Psoas muscle (tissue), 8 donors: Measurements from ENCODE around the gene CHEK2. TPM values are rescaled to one million over a fixed set of nuclear protein-coding genes. Genes with fewer than 3 reads are reported as not detected.

Source experiments
- ATAC-seq, 4 donors: fragments of 200-7000 bp; cut with Tn5 transposase; one replicate each; pipeline ENCODE4 v1.9.1; 2020; ENCODE audit warnings: moderate library complexity in 3 of 4, mild to moderate bottlenecking in 2 of 4
- DNase-seq, 2 donors: peaks; one replicate each; pipeline ENCODE4 v3.0.0-alpha.2; 2020
- H3K27ac ChIP-seq: fragments of 200-600 bp; one replicate; pipeline ENCODE4 v1.8.0; 2022
- H3K27me3 ChIP-seq, 3 donors: fragments of 200-600 bp in 1 of 3; one replicate each; pipeline versions ENCODE4 v1.6.1 to v1.8.0; 2013 to 2022; ENCODE audit warnings: low read length in 2 of 3, mild to moderate bottlenecking in 2 of 3, moderate library complexity in 1 of 3; ENCODE audit not compliant: insufficient read depth in 3 of 3
- H3K36me3 ChIP-seq, 2 donors: fragments of 200-600 bp in 1 of 2; one replicate each; pipeline versions ENCODE4 v1.6.1 to v1.8.0; 2013 to 2022; ENCODE audit warnings: low read depth in 1 of 2, mild to moderate bottlenecking in 1 of 2, moderate library complexity in 1 of 2; ENCODE audit not compliant: insufficient read depth in 1 of 2
- H3K4me1 ChIP-seq: fragments of 200-600 bp; one replicate; pipeline ENCODE4 v1.8.0; 2022
- H3K4me3 ChIP-seq: fragments of 200-600 bp; one replicate; pipeline ENCODE4 v1.8.0; 2022; ENCODE audit warnings: mild to moderate bottlenecking
- H3K9me3 ChIP-seq: fragments of 200-600 bp; one replicate; pipeline ENCODE4 v1.8.0; 2022
- CTCF ChIP-seq: fragments of 200-600 bp; IDR thresholded peaks from one replicate; pipeline ENCODE4 v1.8.0; 2022; ENCODE audit warnings: antibody characterized with exemption
- WGBS, 3 donors: extraction: QIAGEN DNeasy Blood & Tissue Kit; methylation state at CpG; one replicate each; pipeline versions ENCODE4 v1.1.6 to v1.1.7; 2013; 5-methylcytosine and 5-hydroxymethylcytosine counted together
- intact Hi-C, 2 donors: fragments of 100-400 bp; cut with DNase I; formaldehyde crosslinking; loops; one replicate each; pipeline versions ENCODE4 v1.11.0 to v1.14.2; 2022
- long read RNA-seq, 2 donors: library from polyadenylated mRNA; unstranded; transcript quantifications; one replicate each; pipeline ENCODE4 v2.0.0, GENCODE V29; 2021
- polyA plus RNA-seq, 3 donors: library from polyadenylated mRNA; stranded (reverse); fragments of 200-250 nt; gene quantifications; one replicate each; pipeline ENCODE4 v1.2.3, GENCODE V29; 2013
- total RNA-seq, 4 donors: library from RNA; stranded (reverse); fragmentation: NEBNext Ultra II Directional in 2 of 4; extraction: Animal tissue kit (Norgen Biotek cat#: 25700) in 2 of 4; gene quantifications; one replicate each; pipeline versions ENCODE4 v1.2.1 to v1.2.4, GENCODE V29; 2021 to 2023
- donor health status: healthy with polysubstance abuse.
- donor health status: DM: no; HTN: no; CAD: no; lungs with moderate emphysema.
- donor health status: Bipolar disorder and iron deficiency.
- donor health status: healthy.
- donor health status: DM: yes; HTN: yes; CAD: no.
- donor health status: DM: no; HTN: no; CAD: no.
- donor health status: DM: no; HTN: no; CAD: no.
- donor health status: DM: yes; HTN: yes; CAD: no.

The CHEK2 gene
- total RNA-seq: 1 to 10 TPM; 1.2 to 6.9 (median 2.3) TPM
- 10 to 100 TPM in 1 of 3 donors, 1 to 10 TPM in 2; 1.5 to 14.8 (median 5.1) TPM for polyA plus RNA-seq
- long read RNA-seq, donor 1, partial matches to known transcripts: 2 of 6 reads
- long read RNA-seq, donor 1, other reads (novel, unspliced or antisense): 3 of 6 reads
- long read RNA-seq, donor 2, partial matches to known transcripts: 0 of 5 reads
- long read RNA-seq, donor 2, other reads (novel, unspliced or antisense): 3 of 5 reads

GRCh38 chr22:28741785-28742561 lies at the start of gene CHEK2, which contains the start of gene HSCB:
Gene CHEK2 (minus strand): TSS chr22:28741820. CDS start chr22:28734721, 7,099 bp downstream.
Gene HSCB (plus strand): TSS chr22:28742039. CDS start chr22:28742096, 57 bp downstream.
- ATAC-seq: peak; percentile 99
- 0% methylated on average over 52 to 54 of the region's 54 CpGs for WGBS, 3 donors
- intact Hi-C loops: loop anchor here (1.0 to 2.0 kb wide), 2 partner anchors 29 to 58 kb away; partner anchors contain the start of gene XBP1 (in 1 of the 2)

GRCh38 chr22:28791124-28791523 lies 49.5 kb upstream of the CHEK2 start:
- WGBS, 3 donors: 93 to 99% (median 94%) methylated on average over 5 of the region's 5 CpGs
- no peaks in the 10 kb centered on the region for H3K9me3 ChIP-seq
- peaks cover 10% of the 10 kb centered on the region for H3K4me1 ChIP-seq
- intact Hi-C loops: loop anchor here in 1 of 2 donors (5.0 kb wide), 1 partner anchor 36 kb away; no protein-coding TSS in a partner anchor
- no peak overlapping the region for H3K4me3 ChIP-seq
- TF ChIP-seq CTCF: no peak
- no peak overlapping the region for H3K27ac ChIP-seq
- DNase-seq (no peak), ATAC-seq (peak in 1 of 4 donors; percentile 8)
- peaks cover 13 to 68% of the 10 kb centered on the region in 2 donors for H3K36me3 ChIP-seq
- no peaks in the 10 kb centered on the region for H3K27me3 ChIP-seq

More at GRCh38 chr22:28741785-28742561, at the start of gene CHEK2, which contains the start of gene HSCB:
- peak; percentile 97 to 99 for DNase-seq
- TF ChIP-seq CTCF: peak; percentile 1
- Histone ChIP-seq H3K4me3 (peak within 1 kb of the TSS; percentile 98), H3K9me3 (no peaks in the 10 kb centered on the region), H3K27me3 (no peaks in the 10 kb centered on the region), H3K4me1 (peaks cover 8% of the 10 kb centered on the region), H3K27ac (peak within 1 kb of the TSS; percentile 97), H3K36me3 (peaks cover 0 to 37% of the 10 kb centered on the region in 2 donors)

- peaks cover 11 to 68% of the 10 kb centered on the region in 2 donors for H3K36me3 ChIP-seq
These were observed 47.0 kb upstream of the CHEK2 start for GRCh38 chr22:28788601-28789000.

More at GRCh38 chr22:28788601-28789000, 47.0 kb upstream of the CHEK2 start:
- 61 to 68% (median 62%) methylated on average over 3 of the region's 3 CpGs for WGBS, 3 donors
- Histone ChIP-seq H3K4me1 (peaks cover 5% of the 10 kb centered on the region), H3K9me3 (no peaks in the 10 kb centered on the region), H3K4me3 (no peak overlapping the region), H3K27me3 (no peaks in the 10 kb centered on the region), H3K27ac (no peak overlapping the region)
- TF ChIP-seq CTCF: no peak
- ATAC-seq (no peak), DNase-seq (no peak)
- intact Hi-C loops: no loop called here
